ENCODE measurements around the gene B3GLCT.

- TF ChIP-seq CTCF (IDR thresholded peaks at IDR 0.05) (no peak), POLR2A (IDR thresholded peaks at IDR 0.05) (no peak)
Observed at GRCh38 chr13:31198519-31198918, 1.3 kb upstream of the B3GLCT start.

Measured in tibial nerve (tissue), 3 donors.